Measurements from ENCODE around the gene BCAT1. TPM values are rescaled to one million over a fixed set of nuclear protein-coding genes. Genes with fewer than 3 reads are reported as not detected.

Gene BCAT1
- total and polyA plus RNA-seq, 2 of the 8 experiments (the other 6 are each of a cell fraction or from before 2014, with no cell fraction given), result 19.7 to 263 TPM

- WGBS, 2 experiments (ENCODE audit: extremely low coverage in 1 of 2, insufficient coverage in 1 of 2, insufficient read length in 1 of 2, insufficient replicate concordance in 2 of 2, low coverage in 1 of 2, low lambda C conversion rate in 2 of 2, missing lambda C conversion rate in 1 of 2), result 93% methylated on average over 5 of the region's 5 CpGs; no CpG with 5 or more reads in 1 of the 2 experiments
- H2AK5ac ChIP-seq (ENCODE audit: low read depth, low read length), result no peak overlapping the region
- no peak overlapping the region for H2BK20ac ChIP-seq (ENCODE audit: low read length)
These were observed 30.4 kb upstream of the BCAT1 start for GRCh38 chr12:24979329-24979728.

More at GRCh38 chr12:24979329-24979728, 30.4 kb upstream of the BCAT1 start:
- H2AFZ ChIP-seq (ENCODE audit: low read length), result no peak overlapping the region
- no peak overlapping the region for H3K9ac ChIP-seq (replicated peaks in 1 of 4; ENCODE audit: extremely low read depth in 1 of 4, low read depth in 3 of 4, low read length in 3 of 4)
- no peak overlapping the region for H3K4me3 ChIP-seq (ENCODE audit: extremely low read depth in 1 of 4, insufficient read depth in 2 of 4, low read depth in 3 of 4, low read length in 4 of 4)
- no peaks in the 10 kb centered on the region for H3K4me1 ChIP-seq (replicated peaks in 1 of 4; ENCODE audit: control insufficient read depth in 3 of 4, insufficient read depth in 4 of 4, low read length in 3 of 4)
- H4K91ac ChIP-seq (replicated peaks; ENCODE audit: insufficient read length, low read length), result no peak overlapping the region
- no peak overlapping the region for H2BK5ac ChIP-seq (ENCODE audit: low read depth, low read length)
- H3K4me2 ChIP-seq (ENCODE audit: insufficient read depth in 1 of 2, low read depth in 2 of 2, low read length in 2 of 2), result no peak overlapping the region
- H2BK120ac ChIP-seq (replicated peaks; ENCODE audit: low read depth, low read length), result no peak overlapping the region
- H4K5ac ChIP-seq (ENCODE audit: insufficient read length, low read depth, low read length), result no peak overlapping the region
- no peaks in the 10 kb centered on the region for H3K36me3 ChIP-seq (ENCODE audit: control insufficient read depth in 2 of 4, insufficient read depth in 4 of 4, low read length in 3 of 4)
- H3K79me1 ChIP-seq (ENCODE audit: low read depth, low read length), result no peaks in the 10 kb centered on the region
- no peak overlapping the region for H3K14ac ChIP-seq (ENCODE audit: insufficient read length)
- ChIA-PET POLR2A (ENCODE audit: partially characterized antibody) (no interaction called here), CTCF (ENCODE audit: partially characterized antibody) (interaction anchor here (0.6 to 1.4 kb wide), 8 partner anchors 8 to 1650 kb away, joined by 3 to 6 read pairs (median 3); no protein-coding TSS in a partner anchor)
- no peak overlapping the region for H4K8ac ChIP-seq (ENCODE audit: extremely low read depth, insufficient read depth, low read length)
- H3K23me2 ChIP-seq (ENCODE audit: low read depth, low read length), result no peaks in the 10 kb centered on the region
- no peak overlapping the region for H2BK12ac ChIP-seq (ENCODE audit: low read depth, low read length)
- no peak overlapping the region for H2BK15ac ChIP-seq (ENCODE audit: low read length)
- no peak overlapping the region for H3K18ac ChIP-seq (ENCODE audit: extremely low read depth, low read length)
- DNase-seq (ENCODE audit: low read depth in 1 of 2, low spot score in 2 of 2) (no peak), FAIRE-seq (no peak)
- H3K79me2 ChIP-seq (ENCODE audit: control insufficient read depth in 1 of 2, insufficient read depth in 2 of 2, low read length in 2 of 2), result no peaks in the 10 kb centered on the region
- no peaks in the 10 kb centered on the region for H4K20me1 ChIP-seq (replicated peaks in 1 of 2; ENCODE audit: control insufficient read depth in 1 of 2, insufficient read depth in 2 of 2, low read length in 2 of 2)
- no peaks in the 10 kb centered on the region for H3K27me3 ChIP-seq (replicated peaks in 1 of 4; ENCODE audit: control insufficient read depth in 3 of 4, extremely low read depth in 1 of 4, insufficient read depth in 3 of 4, low read length in 3 of 4)
- no peak overlapping the region for H3K23ac ChIP-seq (ENCODE audit: insufficient read length)
- peaks cover 4 to 5% of the 10 kb centered on the region in 2 experiments; a peak in 1 of 4 replicates for H3K9me3 ChIP-seq (ENCODE audit: insufficient read depth in 2 of 2, low read depth in 1 of 2, low read length in 1 of 2)
- H3K27ac ChIP-seq (ENCODE audit: low read depth, low read length), result no peak overlapping the region
- no peak overlapping the region for H3K4ac ChIP-seq (replicated peaks; ENCODE audit: insufficient read length, low read depth, low read length)
- no peak overlapping the region for H3K56ac ChIP-seq (replicated peaks; ENCODE audit: insufficient read length, low read depth, low read length)

Data from H1 (cell line).